ENCODE results near the gene PGPEP1.
A peak's percentile ranks its signal among the peaks of the same experiment; 100 is the strongest.

PGPEP1 gene

DNA sequence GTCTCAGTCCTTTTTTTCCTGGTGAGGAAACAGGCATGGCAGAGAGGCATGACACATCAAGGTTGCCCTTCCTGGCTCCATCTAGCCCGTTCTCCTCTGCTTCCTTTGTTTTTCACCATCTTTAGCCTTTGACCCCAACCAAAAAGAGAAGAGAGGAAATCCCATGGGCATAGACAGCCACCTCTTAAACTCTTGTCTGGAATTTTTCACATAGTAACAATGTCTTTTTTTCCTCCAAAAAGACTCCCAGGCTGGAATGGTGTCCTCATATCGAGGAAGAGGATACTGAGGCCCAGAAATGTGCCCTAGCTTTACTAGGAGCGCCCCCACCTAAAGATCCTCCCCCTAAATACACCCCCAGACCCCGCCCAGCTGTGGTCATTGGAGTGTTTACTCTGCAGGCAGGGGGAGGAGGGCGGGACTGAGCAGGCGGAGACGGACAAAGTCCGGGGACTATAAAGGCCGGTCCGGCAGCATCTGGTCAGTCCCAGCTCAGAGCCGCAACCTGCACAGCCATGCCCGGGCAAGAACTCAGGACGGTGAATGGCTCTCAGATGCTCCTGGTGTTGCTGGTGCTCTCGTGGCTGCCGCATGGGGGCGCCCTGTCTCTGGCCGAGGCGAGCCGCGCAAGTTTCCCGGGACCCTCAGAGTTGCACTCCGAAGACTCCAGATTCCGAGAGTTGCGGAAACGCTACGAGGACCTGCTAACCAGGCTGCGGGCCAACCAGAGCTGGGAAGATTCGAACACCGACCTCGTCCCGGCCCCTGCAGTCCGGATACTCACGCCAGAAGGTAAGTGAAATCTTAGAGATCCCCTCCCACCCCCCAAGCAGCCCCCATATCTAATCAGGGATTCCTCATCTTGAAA, 45.5 kb downstream of the PGPEP1 start, which contains the start of gene GDF15:
GDF15 (plus strand) TSS at position 484 of the 868 bp plus-strand sequence; CDS start at position 516, 32 bp downstream.
- no peaks in the 10 kb centered on the region for H3K27me3 ChIP-seq (ENCODE audit: insufficient read depth, low read depth, severe bottlenecking)
- TF ChIP-seq, protein P1, sequence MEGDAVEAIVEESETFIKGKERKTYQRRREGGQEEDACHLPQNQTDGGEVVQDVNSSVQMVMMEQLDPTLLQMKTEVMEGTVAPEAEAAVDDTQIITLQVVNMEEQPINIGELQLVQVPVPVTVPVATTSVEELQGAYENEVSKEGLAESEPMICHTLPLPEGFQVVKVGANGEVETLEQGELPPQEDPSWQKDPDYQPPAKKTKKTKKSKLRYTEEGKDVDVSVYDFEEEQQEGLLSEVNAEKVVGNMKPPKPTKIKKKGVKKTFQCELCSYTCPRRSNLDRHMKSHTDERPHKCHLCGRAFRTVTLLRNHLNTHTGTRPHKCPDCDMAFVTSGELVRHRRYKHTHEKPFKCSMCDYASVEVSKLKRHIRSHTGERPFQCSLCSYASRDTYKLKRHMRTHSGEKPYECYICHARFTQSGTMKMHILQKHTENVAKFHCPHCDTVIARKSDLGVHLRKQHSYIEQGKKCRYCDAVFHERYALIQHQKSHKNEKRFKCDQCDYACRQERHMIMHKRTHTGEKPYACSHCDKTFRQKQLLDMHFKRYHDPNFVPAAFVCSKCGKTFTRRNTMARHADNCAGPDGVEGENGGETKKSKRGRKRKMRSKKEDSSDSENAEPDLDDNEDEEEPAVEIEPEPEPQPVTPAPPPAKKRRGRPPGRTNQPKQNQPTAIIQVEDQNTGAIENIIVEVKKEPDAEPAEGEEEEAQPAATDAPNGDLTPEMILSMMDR (IDR thresholded peaks at IDR 0.05; ENCODE audit: low read depth, low read length), result peak; percentile 89
- peak; percentile 80 for DNase-seq
- peak within 1 kb of the TSS; percentile 59 for H3K27ac ChIP-seq
- H3K9me3 ChIP-seq (ENCODE audit: severe bottlenecking), result peaks cover 4% of the 10 kb centered on the region
- H3K36me3 ChIP-seq, result peaks cover 11% of the 10 kb centered on the region
- no peak within 1 kb of the TSS; the same call in 1 of the 2 replicates for H3K4me3 ChIP-seq (ENCODE audit: low read depth, low read length)

DNA sequence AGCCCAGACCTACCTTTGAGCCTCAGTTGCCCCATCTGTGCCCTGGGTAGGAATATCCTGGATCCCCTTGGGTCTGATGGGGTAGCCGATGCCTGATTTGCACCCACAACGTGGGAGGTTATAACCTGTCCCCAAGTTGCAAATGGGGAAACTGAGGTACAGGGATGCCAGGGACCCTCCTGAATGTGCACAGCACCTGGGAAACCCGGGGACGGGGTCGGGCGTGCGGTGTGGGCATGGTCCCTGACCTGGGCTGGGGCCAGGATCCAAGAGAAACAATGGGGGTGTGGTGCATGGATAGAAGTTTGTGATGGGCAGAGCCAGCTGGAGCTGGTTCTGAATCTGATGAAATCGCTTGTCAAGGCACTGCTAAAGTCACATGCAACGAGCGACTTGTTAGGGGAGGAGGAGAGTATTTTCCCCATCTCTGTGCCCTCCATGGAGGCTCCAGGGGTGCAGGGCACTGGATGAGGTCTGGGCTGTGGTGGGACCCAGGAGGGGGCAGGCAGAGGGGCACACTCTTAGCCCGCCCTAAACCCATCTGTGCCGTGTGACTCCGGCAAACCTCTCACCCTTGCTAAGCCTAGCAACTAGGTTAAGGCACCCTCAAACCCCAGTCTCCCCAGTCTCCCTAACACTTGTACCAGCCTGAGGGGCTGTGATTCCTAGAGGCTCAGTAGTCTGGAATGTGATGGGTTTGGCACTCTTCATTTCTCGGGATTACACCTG, 46.3 kb downstream of the PGPEP1 start:
- peaks cover 4% of the 10 kb centered on the region for H3K9me3 ChIP-seq (ENCODE audit: severe bottlenecking)
- H3K27ac ChIP-seq, result peak overlapping the region; percentile 59; the same call in 1 of the 2 replicates
- peaks cover 11% of the 10 kb centered on the region for H3K36me3 ChIP-seq
- H3K4me3 ChIP-seq (ENCODE audit: low read depth, low read length), result no peak overlapping the region; the same call in 1 of the 2 replicates
- DNase-seq, result no peak
- TF ChIP-seq, protein P1 (IDR thresholded peaks at IDR 0.05; ENCODE audit: low read depth, low read length), result no peak
- H3K27me3 ChIP-seq (ENCODE audit: insufficient read depth, low read depth, severe bottlenecking), result no peaks in the 10 kb centered on the region

DNA sequence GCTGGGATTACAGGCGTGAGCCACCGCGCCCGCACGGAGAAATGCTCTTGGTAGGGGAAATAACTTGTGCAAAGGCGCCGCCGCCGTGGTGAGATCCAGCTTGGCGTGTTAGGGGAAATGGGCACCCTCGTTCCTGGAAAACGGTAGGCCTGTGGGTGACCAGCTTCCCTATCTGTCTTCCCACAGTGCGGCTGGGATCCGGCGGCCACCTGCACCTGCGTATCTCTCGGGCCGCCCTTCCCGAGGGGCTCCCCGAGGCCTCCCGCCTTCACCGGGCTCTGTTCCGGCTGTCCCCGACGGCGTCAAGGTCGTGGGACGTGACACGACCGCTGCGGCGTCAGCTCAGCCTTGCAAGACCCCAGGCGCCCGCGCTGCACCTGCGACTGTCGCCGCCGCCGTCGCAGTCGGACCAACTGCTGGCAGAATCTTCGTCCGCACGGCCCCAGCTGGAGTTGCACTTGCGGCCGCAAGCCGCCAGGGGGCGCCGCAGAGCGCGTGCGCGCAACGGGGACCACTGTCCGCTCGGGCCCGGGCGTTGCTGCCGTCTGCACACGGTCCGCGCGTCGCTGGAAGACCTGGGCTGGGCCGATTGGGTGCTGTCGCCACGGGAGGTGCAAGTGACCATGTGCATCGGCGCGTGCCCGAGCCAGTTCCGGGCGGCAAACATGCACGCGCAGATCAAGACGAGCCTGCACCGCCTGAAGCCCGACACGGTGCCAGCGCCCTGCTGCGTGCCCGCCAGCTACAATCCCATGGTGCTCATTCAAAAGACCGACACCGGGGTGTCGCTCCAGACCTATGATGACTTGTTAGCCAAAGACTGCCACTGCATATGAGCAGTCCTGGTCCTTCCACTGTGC, 47.9 kb downstream of the PGPEP1 start:
- Histone ChIP-seq H3K9me3 (ENCODE audit: severe bottlenecking) (peaks cover 4% of the 10 kb centered on the region), H3K27me3 (ENCODE audit: insufficient read depth, low read depth, severe bottlenecking) (no peaks in the 10 kb centered on the region), H3K36me3 (peaks cover 11% of the 10 kb centered on the region), H3K27ac (no peak overlapping the region), H3K4me3 (ENCODE audit: low read depth, low read length) (peak overlapping the region; percentile 4)
- DNase-seq, result peak; percentile 85
- TF ChIP-seq, protein P1 (IDR thresholded peaks at IDR 0.05; ENCODE audit: low read depth, low read length), result peak; percentile 98

DNA sequence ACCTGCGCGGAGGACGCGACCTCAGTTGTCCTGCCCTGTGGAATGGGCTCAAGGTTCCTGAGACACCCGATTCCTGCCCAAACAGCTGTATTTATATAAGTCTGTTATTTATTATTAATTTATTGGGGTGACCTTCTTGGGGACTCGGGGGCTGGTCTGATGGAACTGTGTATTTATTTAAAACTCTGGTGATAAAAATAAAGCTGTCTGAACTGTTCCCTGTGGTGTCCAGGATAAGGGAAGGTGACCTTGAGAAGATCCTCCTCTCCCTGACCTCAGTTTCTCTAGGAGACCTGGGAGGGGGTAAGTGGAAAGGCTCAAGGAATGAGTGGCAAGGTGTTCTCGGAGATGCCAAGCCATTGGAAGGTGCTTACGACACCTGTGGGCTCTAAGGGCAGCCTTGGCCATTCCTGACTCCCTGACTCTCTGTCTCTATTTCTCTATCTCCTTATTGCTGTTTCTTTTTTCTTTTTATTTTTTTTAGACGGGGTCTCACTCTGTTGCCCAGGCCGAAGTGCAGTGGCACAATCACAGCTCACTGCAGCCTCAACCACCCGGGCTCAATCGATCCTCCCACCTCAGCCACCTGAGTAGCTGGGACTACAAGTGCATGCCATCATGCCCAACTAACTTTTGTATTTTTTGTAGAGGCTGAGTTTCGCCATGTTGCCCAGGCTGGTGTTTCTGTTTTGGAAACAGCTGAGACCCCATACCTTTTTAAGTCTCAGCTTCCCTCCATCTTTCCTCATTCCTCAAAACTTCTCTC, 48.7 kb downstream of the PGPEP1 start:
- H3K4me3 ChIP-seq (ENCODE audit: low read depth, low read length), result peak overlapping the region; percentile 4

More for the DNA sequence above, 48.7 kb downstream of the PGPEP1 start:
- no peak for DNase-seq
- no peaks in the 10 kb centered on the region for H3K27me3 ChIP-seq (ENCODE audit: insufficient read depth, low read depth, severe bottlenecking)
- H3K27ac ChIP-seq, result no peak overlapping the region
- peaks cover 4% of the 10 kb centered on the region for H3K9me3 ChIP-seq (ENCODE audit: severe bottlenecking)
- TF ChIP-seq, protein P1 (IDR thresholded peaks at IDR 0.05; ENCODE audit: low read depth, low read length), result no peak
- peaks cover 11% of the 10 kb centered on the region for H3K36me3 ChIP-seq
